Measurements from ENCODE around the gene KIAA1958. TPM values are rescaled to one million over a fixed set of nuclear protein-coding genes. Genes with fewer than 3 reads are reported as not detected.

Gene KIAA1958
- total and polyA plus RNA-seq, 2 of the 8 experiments (the other 6 are each of a cell fraction or from before 2014, with no cell fraction given), result 11.4 to 43.8 TPM

GRCh38 chr9:112548836-112549595 lies 62.4 kb downstream of the KIAA1958 start (continued):
- TF ChIP-seq CHD7 (IDR thresholded peaks at IDR 0.05; ENCODE audit: insufficient replicate concordance, low read length) (no peak), CBX8 (IDR thresholded peaks at IDR 0.05; ENCODE audit: borderline replicate concordance, low read depth, low read length) (no peak), KDM5A (IDR thresholded peaks at IDR 0.05; ENCODE audit: low read length) (no peak), SIN3A (conservative IDR thresholded peaks at IDR 0.05 in 1 of 2, IDR thresholded peaks at IDR 0.05 in 1 of 2; ENCODE audit: low read depth in 1 of 2, low read length in 2 of 2) (no peak), BACH1 (IDR thresholded peaks at IDR 0.05; ENCODE audit: low read length) (no peak), SP2 (IDR thresholded peaks at IDR 0.05; ENCODE audit: low read length) (no peak)

Measured in H1 (cell line).